ENCODE data around the gene DHH.
A peak's percentile ranks its signal among the peaks of the same experiment; 100 is the strongest.
"Not testable (repeated sequence)": the region's sequence is repeated elsewhere in the genome, so short reads cannot be mapped to it uniquely, and the experiment has no call there.

Gene DHH

GRCh38 chr12:49070971-49071370 is 23.6 kb downstream of the DHH start:
- DNase-seq (ENCODE audit: low read depth in 2 of 2): no peak

GRCh38 chr12:49069507-49070346 is 24.9 kb downstream of the DHH start, which contains the start of gene RHEBL1:
TSS of gene RHEBL1 (minus strand) at chr12:49069979. CDS start at chr12:49069785, 194 bp downstream.
- DNase-seq (ENCODE audit: low read depth in 2 of 2): peak; percentile 98 to 99

GRCh38 chr12:49068879-49069506 is 25.6 kb downstream of the DHH start:
- no peak for DNase-seq (ENCODE audit: low read depth in 2 of 2)

GRCh38 chr12:49066120-49066519 is 28.5 kb downstream of the DHH start:
- DNase-seq (ENCODE audit: low read depth in 2 of 2): no peak

GRCh38 chr12:49064767-49065152 is 29.8 kb downstream of the DHH start:
- no peak for DNase-seq (ENCODE audit: low read depth in 2 of 2)

- not testable (repeated sequence) for DNase-seq (ENCODE audit: low read depth in 2 of 2)
These were observed 32.7 kb downstream of the DHH start for GRCh38 chr12:49061916-49062315.

GRCh38 chr12:49061157-49061650 is 33.4 kb downstream of the DHH start:
- DNase-seq (ENCODE audit: low read depth in 2 of 2): peak in 1 of 2 donors; percentile 13

GRCh38 chr12:49060237-49061156 is 34.1 kb downstream of the DHH start, which contains the start of gene KMT2D:
TSS of gene KMT2D (minus strand) at chr12:49060794. CDS start at chr12:49055324, 5,470 bp downstream.
- DNase-seq (ENCODE audit: low read depth in 2 of 2): peak; percentile 83 to 88

- DNase-seq (ENCODE audit: low read depth in 2 of 2): no peak
These were observed 35.1 kb downstream of the DHH start for GRCh38 chr12:49059299-49060171.

- DNase-seq (ENCODE audit: low read depth in 2 of 2): no peak
These were observed 35.6 kb downstream of the DHH start for GRCh38 chr12:49059045-49059298.

- DNase-seq (ENCODE audit: low read depth in 2 of 2): no peak
These were observed 36.1 kb downstream of the DHH start for GRCh38 chr12:49058366-49059044.

- DNase-seq (ENCODE audit: low read depth in 2 of 2): no peak
These were observed 36.7 kb downstream of the DHH start for GRCh38 chr12:49057888-49058287.

- peak in 1 of 2 donors; percentile 36 for DNase-seq (ENCODE audit: low read depth in 2 of 2)
These were observed 38.4 kb downstream of the DHH start for GRCh38 chr12:49055978-49056754.

GRCh38 chr12:49055092-49055491 is 39.5 kb downstream of the DHH start:
- DNase-seq (ENCODE audit: low read depth in 2 of 2): no peak

- no peak for DNase-seq (ENCODE audit: low read depth in 2 of 2)
These were observed 40.1 kb downstream of the DHH start for GRCh38 chr12:49054524-49054923.

- DNase-seq (ENCODE audit: low read depth in 2 of 2): no peak
These were observed 40.5 kb downstream of the DHH start for GRCh38 chr12:49054096-49054495.

GRCh38 chr12:49052451-49053208 is 42.0 kb downstream of the DHH start:
- no peak for DNase-seq (ENCODE audit: low read depth in 2 of 2)

GRCh38 chr12:49051777-49052438 is 42.7 kb downstream of the DHH start:
- DNase-seq (ENCODE audit: low read depth in 2 of 2): no peak

Measured in stimulated activated CD4-positive, alpha-beta T cell treated with anti-CD3 and anti-CD28 coated beads, Interleukin-4, amount 100 ng/mL, for 48 hours (primary cell).